Activated T-helper 1 cell treated with Interleukin-2 at 50 U/mL for 16 hours (primary cell): Measurements from ENCODE around the gene DIP2B.
"Not testable (repeated sequence)": the region's sequence is repeated elsewhere in the genome, so short reads cannot be mapped to it uniquely, and the experiment has no call there.

Experiments
- DNase-seq: peaks from one replicate; pipeline ENCODE4 v3.0.0-alpha.2; 2020; ENCODE audit warnings: low read depth

Gene DIP2B

GRCh38 chr12:50550530-50551223, 45.9 kb downstream of the DIP2B start:
- DNase-seq = no peak

GRCh38 chr12:50551866-50552265, 47.1 kb downstream of the DIP2B start:
- no peak for DNase-seq

- DNase-seq = no peak
These were observed 49.9 kb downstream of the DIP2B start for GRCh38 chr12:50554651-50555050.

GRCh38 chr12:50555471-50555885, 50.7 kb downstream of the DIP2B start:
- DNase-seq = no peak

GRCh38 chr12:50556273-50556672, 51.5 kb downstream of the DIP2B start:
- DNase-seq = no peak

GRCh38 chr12:50556796-50557195, 52.0 kb downstream of the DIP2B start:
- DNase-seq = not testable (repeated sequence)

- DNase-seq = no peak
These were observed 52.6 kb downstream of the DIP2B start for GRCh38 chr12:50557421-50557820.

- DNase-seq = no peak
These were observed 54.2 kb downstream of the DIP2B start for GRCh38 chr12:50558970-50559369.

GRCh38 chr12:50562520-50563433, 58.0 kb downstream of the DIP2B start:
- no peak for DNase-seq

- no peak for DNase-seq
These were observed 58.6 kb downstream of the DIP2B start for GRCh38 chr12:50563434-50563787.

GRCh38 chr12:50564237-50564947, 59.6 kb downstream of the DIP2B start:
- no peak for DNase-seq

- no peak for DNase-seq
These were observed 60.1 kb downstream of the DIP2B start for GRCh38 chr12:50564948-50565297.

- no peak for DNase-seq
These were observed 61.3 kb downstream of the DIP2B start for GRCh38 chr12:50566066-50566465.

- DNase-seq = no peak
These were observed 63.1 kb downstream of the DIP2B start for GRCh38 chr12:50567926-50568325.

GRCh38 chr12:50568338-50569091, 63.7 kb downstream of the DIP2B start:
- no peak for DNase-seq

GRCh38 chr12:50569321-50569720, 64.5 kb downstream of the DIP2B start:
- no peak for DNase-seq

GRCh38 chr12:50569876-50570275, 65.1 kb downstream of the DIP2B start:
- no peak for DNase-seq

GRCh38 chr12:50571786-50572185, 67.0 kb downstream of the DIP2B start:
- no peak for DNase-seq

GRCh38 chr12:50572287-50572686, 67.5 kb downstream of the DIP2B start:
- DNase-seq = no peak

- no peak for DNase-seq
These were observed 68.0 kb downstream of the DIP2B start for GRCh38 chr12:50572760-50573159.

- DNase-seq = no peak
These were observed 68.5 kb downstream of the DIP2B start for GRCh38 chr12:50573271-50573670.
